GM20431 (cell line): ENCODE data around the gene RBM22.

Source experiments
- in situ Hi-C: fragments of 300-500 bp; cut with MseI, MboI; formaldehyde crosslinking; loops from one replicate; pipeline ENCODE4 v1.15.0; 2020; ENCODE audit warnings: low sequenced_read_pairs; ENCODE audit not compliant: unreplicated experiment

RBM22 gene

GRCh38 chr5:150674341-150674821 lies 26.5 kb downstream of the RBM22 start:
- in situ Hi-C loops = no loop called here

DNA sequence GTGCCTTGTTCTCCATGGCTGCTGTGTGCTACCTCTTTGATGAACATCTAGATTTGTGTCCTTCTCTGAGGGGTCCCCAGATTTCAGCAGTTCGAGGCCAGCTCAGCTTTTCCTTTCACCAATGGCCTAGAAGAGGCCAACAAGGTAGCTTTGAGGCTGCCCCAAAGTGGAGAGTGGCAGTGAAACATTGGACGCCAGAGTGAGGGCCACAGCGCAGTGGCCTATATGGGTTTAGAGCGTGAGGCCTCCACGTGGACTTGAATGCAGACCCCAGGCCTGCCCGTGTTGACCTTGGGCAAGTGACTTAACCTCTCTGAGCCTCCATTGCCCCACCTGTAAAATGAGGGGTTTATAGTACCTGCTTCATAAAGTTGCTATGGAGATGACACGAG lies 28.0 kb downstream of the RBM22 start:
- in situ Hi-C loops = no loop called here

DNA sequence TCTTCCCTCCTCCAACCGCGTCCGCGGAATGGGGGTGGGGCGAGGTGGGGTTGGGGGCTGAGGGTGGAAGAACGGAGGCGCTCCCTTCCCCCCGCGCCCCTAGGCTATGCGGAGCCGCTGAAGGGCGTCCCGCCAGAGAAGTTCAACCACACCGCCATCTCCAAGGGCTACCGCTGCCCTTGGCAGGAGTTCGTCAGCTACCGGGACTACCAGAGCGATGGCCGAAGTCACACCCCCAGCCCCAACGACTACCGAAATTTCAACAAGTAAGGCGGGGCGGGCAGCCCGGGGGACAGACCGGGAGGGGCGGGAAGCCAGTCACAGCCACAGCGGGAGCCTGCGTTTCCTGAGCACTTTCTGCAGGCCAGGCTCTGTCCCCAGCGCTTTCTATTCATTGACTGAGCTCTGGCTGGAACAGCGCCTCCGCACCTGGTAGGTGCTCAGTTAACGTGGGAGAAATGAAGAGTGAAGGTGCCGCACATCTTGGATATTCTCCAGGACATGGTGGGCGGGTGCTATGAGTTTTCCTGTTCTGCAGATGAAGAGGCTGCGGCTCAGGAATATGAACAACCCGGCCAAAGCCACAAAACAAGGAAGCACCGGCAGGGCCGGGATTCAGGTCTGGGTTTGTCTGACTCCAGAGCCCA lies 28.5 kb downstream of the RBM22 start:
- in situ Hi-C loops = no loop called here

DNA sequence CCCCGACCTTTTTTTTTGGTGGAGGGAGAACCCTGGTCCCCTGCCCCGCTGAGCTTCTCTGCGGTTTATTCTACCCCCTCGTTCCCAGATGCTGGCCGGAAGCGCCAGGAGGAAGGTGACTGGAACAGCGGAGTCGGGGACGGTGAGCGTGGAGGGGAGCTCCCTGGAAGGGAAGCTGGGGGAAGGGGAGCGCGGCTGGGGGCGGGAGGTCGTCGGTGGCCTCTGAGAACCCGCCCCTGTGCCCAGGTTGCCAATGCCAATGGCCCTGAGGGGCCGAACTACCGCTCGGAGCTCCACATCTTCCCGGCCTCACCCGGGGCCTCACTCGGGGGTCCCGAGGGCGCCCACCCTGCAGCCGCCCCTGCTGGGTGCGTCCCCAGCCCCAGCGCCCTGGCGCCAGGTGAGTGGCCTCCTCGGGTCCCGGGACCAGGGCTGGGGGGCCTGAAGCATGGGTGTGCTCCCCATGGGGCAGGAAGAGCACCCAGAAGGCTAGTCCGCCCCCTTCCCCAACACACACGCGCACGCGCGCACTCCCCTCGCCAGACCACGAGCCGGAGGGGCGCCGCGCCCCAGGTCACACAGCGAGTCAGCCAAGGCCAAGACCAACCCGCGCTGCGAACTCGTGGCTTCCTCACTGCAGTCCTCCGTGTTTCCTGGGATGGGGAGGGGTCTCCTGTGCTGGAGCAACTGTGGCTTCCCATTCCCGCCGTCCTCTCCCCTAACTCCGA lies 29.2 kb downstream of the RBM22 start:
- in situ Hi-C loops = no loop called here

DNA sequence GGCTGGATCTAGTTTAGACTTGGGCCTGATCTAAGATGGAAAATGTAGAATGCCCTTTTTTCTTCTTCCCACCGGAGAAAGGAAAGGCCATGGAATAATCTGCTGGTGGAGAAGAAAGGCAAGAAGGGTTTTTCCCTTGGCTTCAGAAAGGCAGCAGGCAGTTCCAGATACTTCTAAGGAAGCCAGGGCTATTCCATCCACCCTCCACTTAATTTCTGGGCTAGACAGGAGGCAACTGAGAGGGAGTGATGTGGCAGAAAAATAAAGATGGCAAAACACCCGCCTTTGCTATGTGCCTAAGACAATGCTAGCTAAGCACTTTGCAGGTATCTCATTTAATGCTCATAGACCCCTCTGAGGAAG lies 29.9 kb downstream of the RBM22 start:
- in situ Hi-C loops = no loop called here

DNA sequence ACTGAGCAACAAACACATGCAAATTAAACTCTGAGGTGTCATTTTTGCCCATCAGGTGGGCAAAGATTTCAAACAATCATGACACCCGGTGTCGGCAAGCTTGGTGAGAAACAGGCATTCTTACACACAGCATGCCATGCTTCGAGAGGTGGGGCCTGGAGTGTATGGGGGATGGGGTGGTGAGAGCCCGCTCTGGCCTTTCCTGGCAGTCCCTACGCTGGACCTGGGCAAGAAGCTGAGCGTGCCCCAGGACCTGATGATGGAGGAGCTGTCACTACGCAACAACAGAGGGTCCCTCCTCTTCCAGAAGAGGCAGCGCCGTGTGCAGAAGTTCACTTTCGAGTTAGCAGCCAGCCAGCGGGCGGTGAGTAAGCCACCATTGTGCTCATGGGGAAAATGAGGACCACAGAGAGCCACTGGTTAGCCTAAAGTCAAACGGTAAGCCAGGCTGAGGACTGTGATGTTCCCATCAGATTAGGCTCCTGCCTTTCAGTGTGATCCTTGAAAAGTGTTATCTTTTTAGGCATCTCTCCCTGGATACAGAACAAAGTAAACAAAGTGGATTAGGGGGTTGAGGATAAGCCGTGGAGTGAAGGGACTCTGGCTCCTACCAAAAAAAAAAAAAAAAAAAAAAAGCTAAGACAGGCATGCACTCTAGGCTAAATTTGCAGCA lies 30.5 kb downstream of the RBM22 start:
- in situ Hi-C loops = no loop called here

- in situ Hi-C loops = no loop called here
Measured at GRCh38 chr5:150665044-150665443, 35.8 kb downstream of the RBM22 start.

DNA sequence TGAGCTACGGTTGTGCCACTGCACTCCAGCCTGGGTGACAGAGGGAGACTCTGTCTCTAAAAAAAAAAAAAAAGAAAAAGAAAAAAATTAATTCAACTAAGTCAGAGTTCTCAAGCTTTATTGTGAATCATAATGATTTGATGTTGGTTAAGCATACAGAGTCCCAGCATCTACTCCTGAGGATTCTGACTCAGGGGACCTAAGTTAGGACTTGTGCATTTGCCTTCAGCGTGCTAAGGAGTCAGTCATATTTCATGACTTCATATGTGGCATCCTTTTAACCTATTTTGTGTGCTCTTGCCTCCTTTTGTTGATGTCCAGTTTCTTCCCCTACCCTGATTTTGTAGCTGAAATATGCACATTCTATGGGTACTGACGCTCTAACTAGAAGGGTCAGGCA lies 36.9 kb downstream of the RBM22 start:
- in situ Hi-C loops = no loop called here

DNA sequence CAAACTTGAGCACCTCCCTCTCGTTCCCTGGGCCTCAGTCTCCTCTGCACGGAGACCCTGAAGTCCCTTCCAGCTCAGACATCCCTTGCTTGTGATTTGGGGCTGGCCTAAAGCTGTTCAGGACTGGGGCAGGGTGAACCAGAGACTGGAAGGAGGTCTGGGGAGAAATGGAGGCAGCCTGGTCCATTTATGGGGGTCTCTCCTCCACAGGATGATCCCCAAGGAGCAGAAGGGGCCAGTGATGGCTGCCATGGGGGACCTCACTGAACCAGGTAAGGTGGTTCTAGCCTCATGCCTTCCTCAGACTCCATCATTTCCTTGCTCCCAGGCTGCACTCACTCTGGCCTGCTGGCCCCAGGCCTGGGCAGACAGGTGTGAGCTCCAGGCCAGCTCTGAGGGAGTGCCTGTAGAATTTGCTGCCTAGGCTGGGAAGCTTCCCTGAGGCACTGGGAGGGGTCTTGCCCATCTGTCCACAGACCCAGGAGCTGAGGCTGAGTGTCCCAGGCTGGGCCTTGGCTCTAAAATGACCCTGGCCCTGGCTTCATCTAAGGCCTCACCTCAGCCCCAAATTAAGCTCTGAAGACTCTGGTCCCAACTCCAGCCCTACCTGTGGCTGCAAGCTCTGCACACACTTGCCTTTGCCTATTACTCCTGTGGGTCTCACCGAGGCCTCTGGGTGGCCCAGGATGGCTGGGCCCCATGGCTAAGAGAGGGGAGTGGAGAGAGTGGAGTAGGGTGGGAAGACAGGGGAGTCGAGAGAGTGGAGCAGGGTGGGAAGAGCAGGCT lies 37.9 kb downstream of the RBM22 start:
- in situ Hi-C loops = no loop called here

- in situ Hi-C loops = no loop called here
Measured at GRCh38 chr5:150661821-150662596, 38.9 kb downstream of the RBM22 start.

DNA sequence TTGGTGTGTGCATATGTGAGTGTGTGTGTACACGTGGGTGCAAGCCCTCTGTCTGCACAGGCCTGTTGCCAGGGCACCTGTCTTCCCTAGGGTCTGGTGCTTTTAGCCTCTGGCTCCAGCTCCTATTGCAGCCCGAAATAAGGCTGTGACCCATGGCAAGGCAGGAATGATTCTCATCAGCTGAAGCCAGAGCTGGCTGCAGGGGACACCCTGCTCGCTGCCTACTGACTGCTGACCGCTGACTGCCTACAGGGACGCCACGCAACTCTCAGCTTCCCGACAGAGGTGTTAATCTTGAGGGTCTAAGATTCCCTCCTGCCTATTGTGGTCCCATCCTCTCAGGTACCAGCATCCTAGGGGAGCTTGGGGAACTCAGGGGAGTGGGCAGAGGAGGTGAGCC lies 39.8 kb downstream of the RBM22 start, which contains the start of gene MYOZ3:
MYOZ3 (plus strand) TSS at position 166 of the 400 bp plus-strand sequence. CDS start 1,691 bp downstream, outside the sequence.
- in situ Hi-C loops = no loop called here

DNA sequence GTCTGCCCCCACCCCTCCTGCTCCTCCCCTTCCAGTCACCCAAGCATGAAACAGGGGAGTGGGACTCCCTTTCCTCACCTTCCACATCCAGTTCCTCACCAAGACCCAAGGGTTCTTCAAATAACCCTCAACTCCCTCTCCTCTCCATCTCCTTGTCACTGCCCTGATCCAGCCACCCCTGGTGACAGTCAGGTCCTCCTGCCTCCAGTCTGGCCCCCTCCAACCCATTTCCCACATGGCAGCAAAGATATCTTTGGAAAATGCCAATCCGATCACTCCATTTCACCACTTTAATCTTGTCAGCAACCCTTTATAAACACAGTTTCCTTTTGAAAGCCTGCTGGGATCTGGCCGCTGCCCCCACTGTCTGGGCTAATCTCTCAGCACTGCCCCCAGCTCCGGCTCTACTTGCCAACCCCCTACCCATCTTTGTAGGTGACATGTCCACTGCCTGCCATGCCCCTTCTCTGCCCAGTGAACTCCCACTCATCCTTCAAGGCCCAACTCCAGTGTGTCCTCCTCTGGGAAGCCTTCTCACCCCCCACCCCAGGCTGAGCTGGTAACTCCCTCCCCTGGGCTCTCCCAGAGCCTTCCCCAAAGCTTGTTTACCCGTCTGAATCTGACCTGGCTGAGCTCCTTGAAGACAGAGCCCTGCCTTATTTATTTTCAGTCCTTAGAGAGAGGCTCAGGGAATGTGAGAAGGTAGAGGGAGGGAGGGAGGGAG lies 40.6 kb downstream of the RBM22 start:
- in situ Hi-C loops = no loop called here

- in situ Hi-C loops = no loop called here
Measured at GRCh38 chr5:150659360-150660107, 41.3 kb downstream of the RBM22 start.

DNA sequence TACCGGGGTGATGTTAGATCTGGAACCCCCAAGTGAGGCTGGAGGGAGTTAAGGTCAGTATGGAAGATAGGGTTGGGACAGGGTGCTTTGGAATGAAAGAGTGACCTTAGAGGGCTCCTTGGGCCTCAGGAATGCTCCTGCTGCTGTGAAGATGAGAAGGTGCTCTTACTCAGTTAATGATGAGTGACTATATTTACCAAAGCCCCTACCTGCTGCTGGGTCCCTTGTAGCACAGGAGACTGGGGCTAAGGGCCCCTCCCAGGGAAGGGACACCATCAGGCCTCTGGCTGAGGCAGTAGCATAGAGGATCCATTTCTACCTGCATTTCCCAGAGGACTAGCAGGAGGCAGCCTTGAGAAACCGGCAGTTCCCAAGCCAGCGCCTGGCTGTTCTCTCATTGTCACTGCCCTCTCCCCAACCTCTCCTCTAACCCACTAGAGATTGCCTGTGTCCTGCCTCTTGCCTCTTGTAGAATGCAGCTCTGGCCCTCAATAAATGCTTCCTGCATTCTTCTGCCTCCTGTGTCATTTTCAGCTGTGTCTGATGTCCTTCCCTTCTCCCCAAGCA lies 42.1 kb downstream of the RBM22 start:
- in situ Hi-C loops = no loop called here

GRCh38 chr5:150658121-150658520 lies 42.7 kb downstream of the RBM22 start:
- in situ Hi-C loops = no loop called here

DNA sequence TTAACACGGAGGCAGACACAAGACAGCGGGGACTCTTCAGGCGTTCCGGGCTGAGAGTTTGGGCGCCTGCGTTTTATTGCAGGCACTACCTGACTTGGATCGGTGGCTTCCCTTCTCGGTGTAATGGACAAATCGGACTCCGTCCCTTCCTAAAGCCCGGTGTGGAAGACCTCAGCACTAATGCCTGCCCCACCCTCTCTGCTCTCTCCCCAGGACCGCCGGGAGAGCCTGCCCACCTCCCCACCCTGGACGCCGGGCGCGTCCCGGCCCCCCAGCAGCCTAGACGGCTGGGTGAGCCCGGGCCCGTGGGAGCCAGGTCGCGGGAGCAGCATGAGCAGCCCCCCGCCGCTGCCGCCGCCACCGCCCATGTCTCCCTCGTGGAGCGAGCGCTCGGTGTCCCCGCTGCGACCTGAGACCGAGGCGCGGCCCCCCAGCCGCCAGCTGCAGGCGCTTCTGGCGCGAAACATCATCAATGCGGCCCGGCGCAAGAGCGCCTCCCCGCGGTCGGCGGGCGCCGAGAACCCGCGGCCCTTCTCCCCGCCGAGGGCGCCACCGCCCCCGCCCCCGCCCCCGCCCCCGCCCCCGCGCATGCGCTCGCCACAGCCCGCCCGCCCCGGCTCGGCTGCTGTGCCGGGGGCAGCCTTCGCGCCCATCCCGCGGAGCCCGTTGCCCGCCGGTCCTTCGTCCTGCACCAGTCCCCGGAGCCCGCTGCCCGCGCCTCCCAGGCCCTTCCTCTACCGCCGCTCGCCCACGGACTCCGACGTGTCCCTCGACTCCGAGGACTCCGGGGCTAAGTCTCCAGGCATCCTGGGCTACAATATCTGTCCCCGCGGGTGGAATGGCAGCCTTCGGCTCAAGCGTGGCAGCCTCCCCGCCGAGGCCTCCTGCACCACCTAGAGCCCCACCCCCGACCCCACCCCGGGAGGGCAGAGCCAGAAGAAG lies 44.4 kb downstream of the RBM22 start:
- in situ Hi-C loops = no loop called here

GRCh38 chr5:150655221-150655620 lies 45.6 kb downstream of the RBM22 start:
- in situ Hi-C loops = no loop called here
